Mesenchymal stem cell (in vitro differentiated cells and primary cell): ENCODE results near the gene HSPA1B. TPM values are rescaled to one million over a fixed set of nuclear protein-coding genes. Genes with fewer than 3 reads are reported as not detected.

Experiments used
- DNase-seq: peaks from one replicate; pipeline ENCODE4 v3.0.0-alpha.2; 2013
- H2AFZ ChIP-seq: one replicate; pipeline ENCODE4 v1.6.1; 2013; ENCODE audit warnings: low read depth, mild to moderate bottlenecking, control low read depth, inconsistent platforms, low read length, moderate library complexity
- H2AK5ac ChIP-seq: 2 replicates; pipeline ENCODE4 v1.6.1; 2013; ENCODE audit warnings: low read length, moderate library complexity, mild to moderate bottlenecking, inconsistent platforms; ENCODE audit not compliant: severe bottlenecking
- H2BK120ac ChIP-seq: one replicate; pipeline ENCODE4 v1.6.1; 2013; ENCODE audit warnings: low read depth, mild to moderate bottlenecking, inconsistent platforms, low read length, moderate library complexity
- H2BK12ac ChIP-seq, 2 experiments: one replicate each; pipeline ENCODE4 v1.6.1; 2013; ENCODE audit warnings: inconsistent platforms in 2 of 2, low read length in 2 of 2, mild to moderate bottlenecking in 2 of 2, moderate library complexity in 2 of 2, control low read depth in 1 of 2
- H2BK15ac ChIP-seq: one replicate; pipeline ENCODE4 v1.6.1; 2013; ENCODE audit warnings: mild to moderate bottlenecking, low read depth, inconsistent platforms; ENCODE audit not compliant: poor library complexity, severe bottlenecking
- H2BK5ac ChIP-seq: 2 replicates; pipeline ENCODE4 v1.6.1; 2013; ENCODE audit warnings: low read depth, mild to moderate bottlenecking, low read length, control low read depth, inconsistent platforms; ENCODE audit not compliant: poor library complexity, severe bottlenecking
- H3K14ac ChIP-seq, 2 experiments: one replicate each; pipeline ENCODE4 v1.6.1; 2013; ENCODE audit warnings: inconsistent platforms in 2 of 2, low read length in 2 of 2, control low read depth in 1 of 2, mild to moderate bottlenecking in 1 of 2, moderate library complexity in 1 of 2
- H3K18ac ChIP-seq, 2 experiments: one replicate each; pipeline ENCODE4 v1.6.1; 2013; ENCODE audit warnings: inconsistent platforms in 2 of 2, low read length in 2 of 2, control low read depth in 1 of 2, low read depth in 1 of 2, mild to moderate bottlenecking in 1 of 2
- H3K23ac ChIP-seq, 2 experiments: one replicate each; pipeline ENCODE4 v1.6.1; 2013; ENCODE audit warnings: inconsistent platforms in 2 of 2, low read length in 2 of 2, mild to moderate bottlenecking in 2 of 2, moderate library complexity in 2 of 2, control low read depth in 1 of 2
- H3K27ac ChIP-seq: 2 replicates; pipeline ENCODE4 v1.5.1; 2013; ENCODE audit warnings: mild to moderate bottlenecking, moderate library complexity, low read length, control low read depth, inconsistent platforms; ENCODE audit not compliant: poor library complexity, severe bottlenecking
- H3K27me3 ChIP-seq, 2 experiments: 2 replicates each; pipeline versions ENCODE4 v1.6.1 to v1.7.0; 2013; ENCODE audit warnings: low read length in 2 of 2, mild to moderate bottlenecking in 2 of 2, moderate library complexity in 2 of 2, control low read depth in 1 of 2, inconsistent platforms in 1 of 2; ENCODE audit not compliant: control insufficient read depth in 1 of 2, insufficient read depth in 1 of 2
- H3K36me3 ChIP-seq, 2 experiments: 2 replicates each; pipeline versions ENCODE4 v1.6.1 to v1.7.0; 2013; ENCODE audit warnings: low read length in 2 of 2, control low read depth in 1 of 2, inconsistent platforms in 1 of 2, low read depth in 1 of 2, mild to moderate bottlenecking in 1 of 2; ENCODE audit not compliant: insufficient read depth in 2 of 2, control insufficient read depth in 1 of 2
- H3K4ac ChIP-seq, 2 experiments: one replicate each; pipeline ENCODE4 v1.6.1; 2013; ENCODE audit warnings: inconsistent platforms in 2 of 2, low read length in 2 of 2, mild to moderate bottlenecking in 2 of 2, moderate library complexity in 2 of 2, control low read depth in 1 of 2, low read depth in 1 of 2
- H3K4me1 ChIP-seq: 2 replicates; pipeline ENCODE4 v1.6.1; 2013; ENCODE audit warnings: low read depth, low read length, control low read depth; ENCODE audit not compliant: control insufficient read depth, insufficient read depth
- H3K4me2 ChIP-seq: 2 replicates; pipeline ENCODE4 v1.6.1; 2013; ENCODE audit warnings: low read length, mild to moderate bottlenecking, inconsistent platforms; ENCODE audit not compliant: poor library complexity, severe bottlenecking
- H3K4me3 ChIP-seq, 2 experiments: 2 replicates each; pipeline versions ENCODE4 v1.5.1 to v1.7.0; 2013; ENCODE audit warnings: low read length in 2 of 2, mild to moderate bottlenecking in 2 of 2, control low read depth in 1 of 2, low read depth in 1 of 2; ENCODE audit not compliant: insufficient read depth in 1 of 2
- H3K79me1 ChIP-seq: replicated peaks from 2 replicates; pipeline ENCODE4 v1.6.1; 2013; ENCODE audit warnings: mild to moderate bottlenecking, control low read depth, low read length, inconsistent platforms; ENCODE audit not compliant: poor library complexity, severe bottlenecking
- H3K9ac ChIP-seq: 2 replicates; pipeline ENCODE4 v1.7.0; 2013; ENCODE audit warnings: mild to moderate bottlenecking, low read length, moderate library complexity
- H3K9me3 ChIP-seq: 2 replicates; pipeline ENCODE4 v1.7.0; 2013; ENCODE audit warnings: mild to moderate bottlenecking, low read length; ENCODE audit not compliant: control insufficient read depth
- H4K8ac ChIP-seq: one replicate; pipeline ENCODE4 v1.6.1; 2013; ENCODE audit warnings: inconsistent platforms, mild to moderate bottlenecking, low read length, moderate library complexity
- H4K91ac ChIP-seq: one replicate; pipeline ENCODE4 v1.6.1; 2013; ENCODE audit warnings: mild to moderate bottlenecking, low read length, inconsistent platforms
- WGBS: methylation state at CpG from one replicate; pipeline ENCODE4 v1.1.7; 2013; ENCODE audit warnings: mixed read lengths; 5-methylcytosine and 5-hydroxymethylcytosine counted together
- small RNA-seq: library from polyadenylated mRNA; stranded (forward); fragments of <200 nt; extraction: miRNeasy Mini kit (QIAGEN cat#:217004); gene quantifications from one replicate; pipeline ENCODE3, GENCODE V24; 2013; ENCODE audit warnings: low read depth

HSPA1B gene

GRCh38 chr6:31878222-31878621 is 50.7 kb downstream of the HSPA1B start:
- no peak overlapping the region for H2BK5ac ChIP-seq
- H2AFZ ChIP-seq, result peak overlapping the region; percentile 8
- H3K4me2 ChIP-seq, result no peak overlapping the region
- H2AK5ac ChIP-seq, result no peak overlapping the region
- no peak overlapping the region for H3K18ac ChIP-seq
- no peak overlapping the region for H3K4me3 ChIP-seq
- no peak overlapping the region for H2BK12ac ChIP-seq
- no peak overlapping the region for H3K9ac ChIP-seq
- H3K14ac ChIP-seq, result no peak overlapping the region
- no peak overlapping the region for H3K27ac ChIP-seq
- no peak overlapping the region for H4K91ac ChIP-seq
- peaks cover 9% of the 10 kb centered on the region for H3K4me1 ChIP-seq
- H3K9me3 ChIP-seq, result no peaks in the 10 kb centered on the region
- DNase-seq, result no peak
- H3K36me3 ChIP-seq, result peaks cover 36 to 40% of the 10 kb centered on the region in 2 experiments
- no peak overlapping the region for H2BK120ac ChIP-seq
- no peaks in the 10 kb centered on the region for H3K79me1 ChIP-seq
- H3K23ac ChIP-seq, result no peak overlapping the region
- WGBS, result 91% methylated on average over 3 of the region's 3 CpGs
- no peak overlapping the region for H3K4ac ChIP-seq
- H2BK15ac ChIP-seq, result no peak overlapping the region
- H4K8ac ChIP-seq, result no peak overlapping the region
- H3K27me3 ChIP-seq, result no peaks in the 10 kb centered on the region

- WGBS, result 60% methylated on average over 18 of the region's 18 CpGs
Measured at GRCh38 chr6:31878726-31879125, 51.2 kb downstream of the HSPA1B start, which contains the start of gene SLC44A4. Gene SLC44A4, minus strand, starts transcription at chr6:31878997. Its CDS starts 17 bp downstream, at chr6:31878980.

GRCh38 chr6:31879143-31879542 is 51.6 kb downstream of the HSPA1B start:
- Histone ChIP-seq H3K36me3 (peaks cover 45 to 49% of the 10 kb centered on the region in 2 experiments), H3K23ac (no peak overlapping the region), H2BK120ac (no peak overlapping the region), H2AK5ac (no peak overlapping the region), H3K79me1 (no peaks in the 10 kb centered on the region), H2BK5ac (no peak overlapping the region), H3K18ac (no peak overlapping the region), H3K27ac (no peak overlapping the region), H3K4me3 (no peak overlapping the region), H2AFZ (no peak overlapping the region), H4K91ac (no peak overlapping the region), H3K9me3 (no peaks in the 10 kb centered on the region), H2BK12ac (no peak overlapping the region), H4K8ac (no peak overlapping the region), H2BK15ac (peak overlapping the region; percentile 8), H3K27me3 (no peaks in the 10 kb centered on the region), H3K4me1 (peaks cover 9% of the 10 kb centered on the region), H3K4me2 (no peak overlapping the region), H3K14ac (no peak overlapping the region), H3K4ac (no peak overlapping the region), H3K9ac (no peak overlapping the region)
- no peak for DNase-seq
- WGBS, result 96% methylated on average over 13 of the region's 13 CpGs

More at GRCh38 chr6:31878726-31879125, 51.2 kb downstream of the HSPA1B start, which contains the start of gene SLC44A4:
- Histone ChIP-seq H4K91ac (no peak within 1 kb of the TSS), H2BK120ac (no peak within 1 kb of the TSS), H3K4ac (no peak within 1 kb of the TSS), H3K9me3 (no peaks in the 10 kb centered on the region), H3K4me1 (peaks cover 9% of the 10 kb centered on the region), H2AK5ac (no peak within 1 kb of the TSS), H2BK5ac (no peak within 1 kb of the TSS), H3K4me3 (no peak within 1 kb of the TSS), H3K27me3 (no peaks in the 10 kb centered on the region), H3K27ac (no peak within 1 kb of the TSS), H4K8ac (peak within 1 kb of the TSS; percentile 30), H3K9ac (no peak within 1 kb of the TSS), H3K18ac (no peak within 1 kb of the TSS), H3K36me3 (peaks cover 42 to 45% of the 10 kb centered on the region in 2 experiments), H2BK12ac (no peak within 1 kb of the TSS), H3K4me2 (no peak within 1 kb of the TSS), H3K23ac (no peak within 1 kb of the TSS), H3K14ac (no peak within 1 kb of the TSS), H2BK15ac (peak within 1 kb of the TSS; percentile 8), H3K79me1 (no peaks in the 10 kb centered on the region), H2AFZ (peak within 1 kb of the TSS; percentile 8)
- DNase-seq, result no peak

Small RNA genes within 50 kb of the gene (small RNA-seq; reads per million reads assigned to genes)
- gene RF00019, result not detected
- gene SNORD48, result 7,662 reads per million, percentile 99 among the genes with 10 or more reads in this experiment
- gene SNORD52, result not detected
